Hepatocyte (in vitro differentiated cells): Measurements from ENCODE around the gene CFAP70. TPM values are rescaled to one million over a fixed set of nuclear protein-coding genes. Genes with fewer than 3 reads are reported as not detected.

ENCODE experiments used
- DNase-seq: peaks from one replicate; pipeline ENCODE4 v3.0.0-alpha.2; 2016; ENCODE audit warnings: low spot score
- H2AFZ ChIP-seq: fragments of 200-600 bp; sonication (generic); 2 replicates; pipeline ENCODE4 v1.6.0; 2016; ENCODE audit warnings: antibody characterized with exemption, mild to moderate bottlenecking
- H3K27ac ChIP-seq: fragments of 200-600 bp; sonication (generic); 2 replicates; pipeline ENCODE4 v1.5.1; 2016; ENCODE audit warnings: mild to moderate bottlenecking
- H3K27me3 ChIP-seq: fragments of 200-600 bp; sonication (generic); 2 replicates; pipeline ENCODE4 v1.6.1; 2016
- H3K36me3 ChIP-seq: fragments of 200-600 bp; sonication (generic); replicated peaks from 2 replicates; pipeline ENCODE4 v1.5.1; 2016; ENCODE audit warnings: low read depth; ENCODE audit not compliant: insufficient read depth
- H3K4me1 ChIP-seq: fragments of 200-600 bp; sonication (generic); 2 replicates; pipeline ENCODE4 v1.5.1; 2016; ENCODE audit warnings: mild to moderate bottlenecking, moderate library complexity; ENCODE audit not compliant: insufficient read depth
- H3K4me2 ChIP-seq: fragments of 200-600 bp; sonication (generic); 2 replicates; pipeline ENCODE4 v1.6.0; 2016
- H3K4me3 ChIP-seq: fragments of 200-600 bp; sonication (generic); 2 replicates; pipeline ENCODE4 v1.5.1; 2016; ENCODE audit warnings: mild to moderate bottlenecking
- H3K79me2 ChIP-seq: fragments of 200-600 bp; sonication (generic); 2 replicates; pipeline ENCODE4 v1.6.0; 2017; ENCODE audit warnings: mild to moderate bottlenecking
- H3K9me2 ChIP-seq: fragments of 200-600 bp; sonication (generic); replicated peaks from 2 replicates; pipeline ENCODE4 v1.6.0; 2017; ENCODE audit warnings: mild to moderate bottlenecking; ENCODE audit not compliant: insufficient read depth
- H3K9me3 ChIP-seq: fragments of 200-600 bp; sonication (generic); 2 replicates; pipeline ENCODE4 v1.5.1; 2016; ENCODE audit warnings: low read depth, mild to moderate bottlenecking
- H4K20me1 ChIP-seq: fragments of 200-600 bp; sonication (generic); 2 replicates; pipeline ENCODE4 v1.6.0; 2016; ENCODE audit warnings: mild to moderate bottlenecking; ENCODE audit not compliant: insufficient read depth, poor library complexity, severe bottlenecking
- EZH2 ChIP-seq: fragments of 200-600 bp; sonication (generic); IDR thresholded peaks from 2 replicates; pipeline ENCODE4 v1.6.1; 2016; ENCODE audit warnings: antibody characterized with exemption, mild to moderate bottlenecking, borderline replicate concordance
- EZH2phosphoT487 ChIP-seq: fragments of 200-600 bp; sonication (generic); IDR thresholded peaks from one replicate; pipeline ENCODE4 v1.6.1; 2018; ENCODE audit warnings: antibody characterized with exemption, mild to moderate bottlenecking, low read depth, moderate library complexity; ENCODE audit not compliant: unreplicated experiment, severe bottlenecking
- WGBS: methylation state at CpG from one replicate; pipeline ENCODE4 v1.1.6; 2016; ENCODE audit warnings: low lambda C conversion rate; ENCODE audit errors: missing lambda C conversion rate; 5-methylcytosine and 5-hydroxymethylcytosine counted together
- polyA plus RNA-seq: library from polyadenylated mRNA; unstranded; fragments of >200 nt; fragmentation: Nextera tagmentation; extraction: Ambion mirVana; gene quantifications from 2 replicates; pipeline ENCODE4 v1.2.1, GENCODE V29; 2016
- total RNA-seq: library from RNA; depleted of rRNA; stranded (reverse); fragments of >200 nt; gene quantifications from 2 replicates; pipeline ENCODE4 v1.2.3, GENCODE V29; 2014
- TF ChIP-seq, protein P1 (sequence below): fragments of 200-600 bp; sonication (generic); IDR thresholded peaks from 2 replicates; pipeline ENCODE4 v1.5.1; 2016; ENCODE audit warnings: antibody characterized with exemption, mild to moderate bottlenecking; ENCODE audit not compliant: poor library complexity

Gene CFAP70
- total and polyA plus RNA-seq, 2 experiments from 2014 or later = 1.6 to 3.9 TPM

DNA sequence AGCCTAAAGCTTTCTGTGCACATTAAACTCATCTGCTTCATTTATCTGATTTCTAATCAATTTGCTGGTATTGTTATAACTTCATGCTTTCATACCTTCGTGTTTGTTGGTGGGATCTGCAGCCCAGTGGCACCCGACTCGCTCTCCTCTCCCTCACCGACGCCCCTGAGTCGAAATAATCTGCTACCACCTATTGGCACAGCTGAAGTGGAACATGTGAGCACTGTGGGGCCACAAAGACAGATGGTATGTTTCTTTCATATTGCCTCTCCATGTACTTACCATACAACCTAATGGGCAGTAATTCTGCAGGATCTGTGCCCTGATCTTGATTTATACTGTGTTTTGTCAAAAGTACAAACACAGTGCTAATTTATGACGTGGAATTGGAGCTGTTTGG lies 124.0 kb downstream of the CFAP70 start:
- Histone ChIP-seq H3K9me2 (no peaks in the 10 kb centered on the region), H3K4me3 (no peak overlapping the region), H3K9me3 (no peaks in the 10 kb centered on the region), H4K20me1 (no peaks in the 10 kb centered on the region), H3K36me3 (no peaks in the 10 kb centered on the region), H2AFZ (no peak overlapping the region), H3K4me2 (no peak overlapping the region), H3K27me3 (no peaks in the 10 kb centered on the region), H3K27ac (no peak overlapping the region), H3K79me2 (no peaks in the 10 kb centered on the region), H3K4me1 (no peaks in the 10 kb centered on the region)
- DNase-seq = no peak
- whole genome bisulfite sequencing = 95% methylated on average over 7 of the region's 7 CpGs
- TF ChIP-seq EZH2 = no peak
- TF ChIP-seq EZH2phosphoT487 = no peak
- TF ChIP-seq, protein P1, sequence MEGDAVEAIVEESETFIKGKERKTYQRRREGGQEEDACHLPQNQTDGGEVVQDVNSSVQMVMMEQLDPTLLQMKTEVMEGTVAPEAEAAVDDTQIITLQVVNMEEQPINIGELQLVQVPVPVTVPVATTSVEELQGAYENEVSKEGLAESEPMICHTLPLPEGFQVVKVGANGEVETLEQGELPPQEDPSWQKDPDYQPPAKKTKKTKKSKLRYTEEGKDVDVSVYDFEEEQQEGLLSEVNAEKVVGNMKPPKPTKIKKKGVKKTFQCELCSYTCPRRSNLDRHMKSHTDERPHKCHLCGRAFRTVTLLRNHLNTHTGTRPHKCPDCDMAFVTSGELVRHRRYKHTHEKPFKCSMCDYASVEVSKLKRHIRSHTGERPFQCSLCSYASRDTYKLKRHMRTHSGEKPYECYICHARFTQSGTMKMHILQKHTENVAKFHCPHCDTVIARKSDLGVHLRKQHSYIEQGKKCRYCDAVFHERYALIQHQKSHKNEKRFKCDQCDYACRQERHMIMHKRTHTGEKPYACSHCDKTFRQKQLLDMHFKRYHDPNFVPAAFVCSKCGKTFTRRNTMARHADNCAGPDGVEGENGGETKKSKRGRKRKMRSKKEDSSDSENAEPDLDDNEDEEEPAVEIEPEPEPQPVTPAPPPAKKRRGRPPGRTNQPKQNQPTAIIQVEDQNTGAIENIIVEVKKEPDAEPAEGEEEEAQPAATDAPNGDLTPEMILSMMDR = no peak

- Histone ChIP-seq H3K9me2 (no peaks in the 10 kb centered on the region), H3K4me3 (no peak overlapping the region), H3K27me3 (no peaks in the 10 kb centered on the region), H3K36me3 (no peaks in the 10 kb centered on the region), H3K27ac (no peak overlapping the region), H2AFZ (no peak overlapping the region), H3K9me3 (no peaks in the 10 kb centered on the region), H4K20me1 (no peaks in the 10 kb centered on the region), H3K79me2 (no peaks in the 10 kb centered on the region), H3K4me2 (no peak overlapping the region), H3K4me1 (no peaks in the 10 kb centered on the region)
- 93% methylated on average over 2 of the region's 2 CpGs for WGBS
- DNase-seq = no peak
- TF ChIP-seq, protein P1 = no peak
- TF ChIP-seq EZH2phosphoT487 (no peak), EZH2 (no peak)
Observed at GRCh38 chr10:73233883-73234282, 124.8 kb downstream of the CFAP70 start.

DNA sequence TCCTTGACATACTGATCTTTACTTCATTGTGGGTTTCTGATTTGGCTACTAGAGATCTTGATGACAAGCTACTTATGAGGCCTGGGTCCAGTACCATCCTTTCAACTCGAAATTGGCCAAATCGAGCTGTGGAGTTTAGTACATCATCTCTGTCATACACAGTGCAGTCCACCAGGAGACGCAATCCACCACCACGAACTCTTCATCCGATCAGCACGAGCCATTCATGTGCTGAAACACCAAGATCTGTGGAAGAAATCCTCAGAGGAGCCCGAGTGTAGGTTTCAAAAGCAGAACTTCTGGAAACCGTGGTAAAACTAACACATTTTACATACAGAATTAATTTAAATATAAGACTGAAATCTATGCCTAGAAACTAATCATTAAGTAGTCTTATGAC lies 125.8 kb downstream of the CFAP70 start:
- DNase-seq = no peak
- Histone ChIP-seq H3K36me3 (no peaks in the 10 kb centered on the region), H4K20me1 (no peaks in the 10 kb centered on the region), H3K79me2 (no peaks in the 10 kb centered on the region), H3K27me3 (no peaks in the 10 kb centered on the region), H3K4me2 (no peak overlapping the region), H3K4me3 (no peak overlapping the region), H3K4me1 (no peaks in the 10 kb centered on the region), H2AFZ (no peak overlapping the region), H3K27ac (no peak overlapping the region), H3K9me2 (no peaks in the 10 kb centered on the region), H3K9me3 (no peaks in the 10 kb centered on the region)
- 89% methylated on average over 8 of the region's 8 CpGs for WGBS
- TF ChIP-seq EZH2 (no peak), EZH2phosphoT487 (no peak)
- TF ChIP-seq, protein P1 = no peak

- H3K9me3 ChIP-seq = no peaks in the 10 kb centered on the region
- 99% methylated on average over 6 of the region's 6 CpGs for WGBS
- no peak overlapping the region for H3K4me3 ChIP-seq
- no peaks in the 10 kb centered on the region for H3K79me2 ChIP-seq
- TF ChIP-seq, protein P1 = no peak
- no peak for TF ChIP-seq EZH2phosphoT487
- TF ChIP-seq EZH2 = no peak
- H3K4me1 ChIP-seq = no peaks in the 10 kb centered on the region
- H3K27ac ChIP-seq = no peak overlapping the region
- H3K9me2 ChIP-seq = no peaks in the 10 kb centered on the region
- no peak overlapping the region for H3K4me2 ChIP-seq
- H3K27me3 ChIP-seq = no peaks in the 10 kb centered on the region
- no peaks in the 10 kb centered on the region for H3K36me3 ChIP-seq
- no peaks in the 10 kb centered on the region for H4K20me1 ChIP-seq
- DNase-seq = no peak
- no peak overlapping the region for H2AFZ ChIP-seq
Observed at GRCh38 chr10:73229567-73229966, 129.1 kb downstream of the CFAP70 start.
